Activated naive CD4-positive, alpha-beta T cell treated with anti-CD3 and anti-CD28 coated beads, Interleukin-2, amount 50 U/mL, for 16 hours (primary cell): ENCODE measurements around the gene ASB4.
"Not testable (repeated sequence)": the region's sequence is repeated elsewhere in the genome, so short reads cannot be mapped to it uniquely, and the experiment has no call there.

Experiments used
- DNase-seq: peaks from one replicate; pipeline ENCODE4 v3.0.0-alpha.2; 2020

The ASB4 gene

DNA sequence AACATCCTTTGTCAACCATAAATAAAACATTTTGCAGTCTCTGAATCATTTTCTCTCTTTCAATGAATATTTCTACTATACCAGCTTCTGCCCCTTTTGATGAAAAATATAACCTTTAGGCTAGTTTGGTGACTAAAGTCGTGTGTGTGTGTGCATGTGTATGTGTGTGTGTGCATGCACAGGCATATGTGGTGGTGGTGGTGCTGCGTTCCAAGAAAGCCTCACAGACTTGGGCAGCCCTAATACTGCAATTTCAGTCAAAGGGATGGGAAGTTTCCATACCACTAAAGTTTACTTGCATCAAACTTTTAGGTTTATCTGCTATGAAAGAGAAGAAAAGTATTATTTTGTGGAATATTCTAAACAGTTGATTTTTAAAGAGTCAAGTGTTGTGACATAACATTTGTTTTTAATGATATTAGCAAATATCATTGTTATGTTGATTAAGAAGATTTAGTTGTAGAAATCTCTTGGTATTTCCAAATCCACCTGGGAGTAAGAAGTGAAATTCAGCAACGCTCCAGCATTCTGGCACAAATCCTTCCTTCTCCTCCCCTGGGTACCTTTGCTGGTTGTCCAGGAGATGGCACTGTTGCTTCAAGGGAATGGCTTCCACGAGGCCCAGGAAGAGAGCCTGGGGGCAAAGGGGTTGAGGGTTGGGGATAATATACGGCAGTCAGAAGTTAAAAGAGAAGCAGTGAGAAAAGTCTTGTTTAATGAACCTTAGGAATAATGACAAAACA is 41.5 kb downstream of the ASB4 start:
- DNase-seq, result no peak

GRCh38 chr7:95527776-95528250 is 42.1 kb downstream of the ASB4 start:
- DNase-seq, result no peak

DNA sequence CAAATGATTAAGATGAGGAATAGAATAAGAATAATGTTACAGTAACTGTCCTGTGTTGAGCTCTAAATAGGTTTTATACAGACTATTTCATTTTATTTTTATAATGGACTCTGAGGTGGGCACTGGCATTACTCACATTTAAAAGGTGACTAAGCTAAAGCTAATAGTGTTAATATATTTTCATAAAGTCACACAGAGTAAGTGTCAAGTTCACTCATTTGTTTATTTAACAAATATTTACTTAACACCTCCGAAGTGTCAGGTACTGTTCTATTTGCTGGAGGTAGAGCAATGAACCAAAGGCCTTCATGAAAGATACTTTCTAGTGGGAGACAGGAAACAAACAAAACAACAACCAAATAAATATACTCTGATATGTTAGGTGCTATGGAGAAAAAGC is 44.0 kb downstream of the ASB4 start:
- DNase-seq, result no peak

- no peak for DNase-seq
These were observed 45.1 kb downstream of the ASB4 start for GRCh38 chr7:95530881-95531280.

GRCh38 chr7:95531605-95532219 is 46.0 kb downstream of the ASB4 start:
- DNase-seq, result no peak

- no peak for DNase-seq
These were observed 49.1 kb downstream of the ASB4 start for GRCh38 chr7:95534796-95535195.

DNA sequence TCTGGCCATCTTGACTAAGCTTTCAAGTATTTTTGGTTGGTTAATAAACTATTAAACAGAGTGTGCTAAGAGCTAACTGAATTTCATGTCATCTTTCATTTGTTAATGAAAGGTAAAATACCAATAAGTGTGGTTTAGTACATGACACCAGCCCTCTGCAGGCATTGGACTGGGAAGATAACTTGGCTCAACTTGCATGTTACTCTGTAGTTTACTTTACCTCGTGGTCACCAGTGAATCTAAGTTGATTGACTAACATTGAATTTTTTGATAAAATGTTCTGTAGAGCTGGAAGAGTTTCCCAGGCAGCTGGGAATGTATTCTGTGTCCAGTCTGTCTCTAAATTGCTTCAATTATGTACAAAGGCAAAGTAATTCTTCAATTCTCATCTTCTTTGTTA is 49.9 kb downstream of the ASB4 start:
- DNase-seq, result no peak

GRCh38 chr7:95536656-95537311 is 51.0 kb downstream of the ASB4 start:
- no peak for DNase-seq

- DNase-seq, result no peak
These were observed 51.7 kb downstream of the ASB4 start for GRCh38 chr7:95537468-95537867.

DNA sequence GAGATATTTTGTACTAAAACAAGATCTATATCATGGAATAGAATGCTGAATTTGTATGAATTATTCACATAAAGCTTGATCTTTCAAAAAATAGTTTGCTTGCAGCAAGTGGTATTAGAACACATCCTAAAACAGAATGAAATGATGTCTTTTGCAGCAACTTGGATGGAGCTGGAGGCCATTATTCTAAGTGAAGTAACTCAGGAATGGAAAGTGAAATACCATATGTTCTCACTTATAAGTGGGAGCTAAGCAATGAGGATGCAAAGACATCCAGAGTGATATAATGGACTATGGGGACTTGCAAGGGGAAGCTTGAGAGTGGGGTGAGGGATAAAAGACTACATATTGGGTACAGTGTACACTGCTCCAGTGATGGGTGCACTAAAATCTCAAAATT is 53.7 kb downstream of the ASB4 start:
- no peak for DNase-seq

- no peak for DNase-seq
These were observed 54.6 kb downstream of the ASB4 start for GRCh38 chr7:95540366-95540765.

DNA sequence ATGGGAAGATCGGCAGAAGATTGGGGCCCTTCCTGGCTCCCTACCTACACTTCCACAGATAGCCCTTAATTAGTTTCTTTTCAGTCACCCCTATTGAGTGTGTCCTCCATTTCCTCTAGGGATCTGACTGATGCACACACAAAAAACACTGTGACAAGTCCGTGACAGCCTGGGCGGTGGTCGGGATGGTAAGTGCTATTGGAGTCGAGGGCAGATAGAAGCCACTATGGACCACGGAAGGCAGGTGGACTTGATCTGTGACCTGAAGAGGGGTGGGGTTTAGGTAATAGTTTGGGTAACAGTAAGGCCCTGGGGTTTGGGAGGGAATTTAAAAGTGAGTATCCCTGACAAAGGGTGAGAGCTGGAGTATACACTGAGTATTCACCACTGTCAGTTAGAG is 57.6 kb downstream of the ASB4 start:
- DNase-seq, result no peak

GRCh38 chr7:95544171-95544570 is 58.4 kb downstream of the ASB4 start:
- DNase-seq, result no peak

- no peak for DNase-seq
These were observed 59.4 kb downstream of the ASB4 start for GRCh38 chr7:95545007-95545615.

GRCh38 chr7:95545673-95546072 is 59.9 kb downstream of the ASB4 start:
- no peak for DNase-seq

GRCh38 chr7:95546647-95547046 is 60.9 kb downstream of the ASB4 start:
- DNase-seq, result no peak

- no peak for DNase-seq
These were observed 61.9 kb downstream of the ASB4 start for GRCh38 chr7:95547361-95548348.

GRCh38 chr7:95549818-95550529 is 64.2 kb downstream of the ASB4 start:
- no peak for DNase-seq

- no peak for DNase-seq
These were observed 64.8 kb downstream of the ASB4 start for GRCh38 chr7:95550546-95550945.

DNA sequence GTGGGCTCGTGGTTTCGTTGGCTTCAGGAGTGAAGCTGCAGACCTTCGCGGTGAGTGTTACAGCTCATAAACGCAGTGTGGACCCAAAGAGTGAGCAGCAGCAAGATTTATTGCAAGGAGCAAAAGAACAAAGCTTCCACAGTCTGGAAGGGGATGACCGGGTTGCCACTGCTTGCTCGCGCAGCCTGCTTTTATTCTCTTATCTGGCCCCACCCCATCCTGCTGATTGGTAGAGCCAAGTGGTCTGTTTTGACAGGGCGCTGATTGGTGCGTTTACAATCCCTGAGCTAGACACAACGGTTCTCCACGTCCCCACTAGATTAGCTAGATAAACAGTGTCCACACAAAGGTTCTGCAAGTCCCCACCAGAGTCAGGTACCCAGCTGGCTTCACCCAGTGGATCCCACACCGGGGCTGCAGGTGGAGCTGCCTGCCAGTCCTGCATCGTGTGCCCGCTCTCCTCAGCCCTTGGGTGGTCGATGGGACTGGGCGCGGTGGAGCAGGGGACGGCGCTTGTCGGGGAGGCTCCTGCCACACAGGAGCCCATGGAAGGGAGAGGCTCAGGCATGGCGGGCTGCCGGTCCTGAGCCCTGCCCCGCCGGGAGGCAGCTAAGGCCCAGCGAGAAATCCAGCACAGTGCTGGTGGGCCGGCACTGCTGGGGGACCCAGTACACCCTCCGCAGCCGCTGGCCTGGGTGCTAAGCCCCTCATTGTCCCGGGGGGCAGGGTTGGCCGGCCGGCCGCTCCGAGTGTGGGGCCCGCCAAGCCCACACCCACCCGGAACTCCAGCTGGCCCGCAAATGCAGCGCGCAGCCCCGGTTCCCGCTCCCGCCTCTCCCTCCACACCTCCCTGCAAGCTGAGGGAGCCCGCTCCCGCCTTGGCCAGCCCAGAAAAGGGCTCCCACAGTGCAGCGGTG is 66.5 kb downstream of the ASB4 start:
- not testable (repeated sequence) for DNase-seq

GRCh38 chr7:95553939-95554338 is 68.2 kb downstream of the ASB4 start:
- no peak for DNase-seq
